ENCODE measurements around the gene EHMT1.
A peak's percentile ranks its signal among the peaks of the same experiment; 100 is the strongest.

Gene EHMT1

DNA sequence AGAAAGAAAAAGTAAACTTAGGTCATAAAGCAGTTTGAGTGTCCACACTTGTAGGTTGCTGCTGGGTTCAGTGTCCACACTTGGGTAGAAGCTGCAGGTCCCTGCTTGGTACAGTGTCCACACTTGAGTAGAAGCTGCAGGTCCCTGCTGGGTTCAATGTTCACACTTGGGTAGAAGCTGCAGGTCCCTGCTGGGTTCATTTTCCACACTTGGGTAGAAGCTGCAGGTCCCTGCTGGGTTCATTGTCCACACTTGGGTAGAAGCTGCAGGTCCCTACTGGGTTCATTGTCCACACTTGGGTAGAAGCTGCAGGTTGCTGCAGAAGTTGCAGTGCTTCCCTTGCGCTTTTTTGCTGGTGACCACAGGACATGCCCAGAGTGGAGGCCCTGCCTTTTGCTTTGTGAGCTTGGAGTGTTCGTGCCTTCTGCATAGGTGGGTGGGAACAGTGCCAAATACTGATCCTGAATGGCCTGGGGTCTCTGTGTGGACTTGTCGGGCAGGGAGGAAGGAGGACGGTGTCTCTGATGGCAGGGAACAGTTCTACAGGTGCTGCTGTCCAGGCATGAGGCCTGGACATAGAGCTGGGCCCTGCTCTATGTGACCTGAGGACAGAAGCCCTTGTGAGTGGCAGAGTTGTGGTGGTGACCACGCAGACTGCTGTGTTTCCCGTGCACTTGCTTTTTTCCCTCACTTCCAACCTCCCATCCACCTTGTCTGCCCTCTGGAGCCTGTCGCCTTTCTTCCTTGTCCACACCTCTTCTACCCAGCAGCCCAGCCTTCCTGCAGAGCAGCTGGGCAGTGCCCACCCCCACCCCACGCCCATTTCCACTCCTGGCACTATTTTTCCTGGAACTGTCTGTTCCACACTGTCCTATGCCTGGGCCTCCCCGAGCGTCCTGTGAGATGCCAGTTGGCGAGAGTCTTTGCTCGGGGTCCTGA is 120.8 kb downstream of the EHMT1 start:
- DNase-seq (ENCODE audit: low read depth in 2 of 2), result no peak

DNA sequence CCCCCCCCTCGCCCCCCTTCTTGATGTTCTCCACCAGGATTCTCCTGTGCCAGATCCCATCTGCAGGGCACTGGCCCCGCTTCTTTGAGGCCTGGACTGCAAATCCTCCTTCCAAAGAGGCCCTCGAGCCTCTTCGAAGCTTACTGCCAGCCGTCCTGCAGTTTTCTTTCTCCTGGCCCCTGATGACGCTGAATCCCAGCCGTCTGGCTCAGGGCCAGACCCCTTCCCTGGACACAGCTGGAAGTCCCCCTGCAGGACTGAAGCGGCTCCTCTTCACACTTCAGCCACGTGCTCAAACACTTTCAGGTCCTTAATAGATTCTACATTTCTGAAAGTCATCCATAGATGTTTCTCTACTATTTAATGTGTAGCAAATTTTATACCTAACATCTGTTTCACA is 121.5 kb downstream of the EHMT1 start:
- DNase-seq (ENCODE audit: low read depth in 2 of 2), result no peak

DNA sequence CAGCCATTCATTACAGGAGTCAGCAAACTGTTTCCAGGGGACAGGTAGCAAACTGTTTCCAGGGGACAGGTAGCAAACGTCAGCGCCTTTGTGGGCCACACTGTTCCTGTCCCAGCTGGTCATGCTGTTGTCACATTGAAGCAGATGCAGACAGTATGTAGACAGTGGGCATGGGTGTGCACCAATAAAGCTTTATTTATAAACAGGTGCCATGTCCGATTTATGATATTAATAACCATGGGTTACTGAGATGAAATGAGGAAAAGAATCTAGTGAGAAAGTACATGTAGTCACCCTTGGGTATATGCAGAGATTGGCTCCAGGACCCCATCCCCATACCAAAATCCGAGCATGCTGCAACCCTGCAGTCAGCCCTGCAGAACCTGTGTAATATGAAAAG is 122.5 kb downstream of the EHMT1 start:
- DNase-seq (ENCODE audit: low read depth in 2 of 2), result no peak

DNA sequence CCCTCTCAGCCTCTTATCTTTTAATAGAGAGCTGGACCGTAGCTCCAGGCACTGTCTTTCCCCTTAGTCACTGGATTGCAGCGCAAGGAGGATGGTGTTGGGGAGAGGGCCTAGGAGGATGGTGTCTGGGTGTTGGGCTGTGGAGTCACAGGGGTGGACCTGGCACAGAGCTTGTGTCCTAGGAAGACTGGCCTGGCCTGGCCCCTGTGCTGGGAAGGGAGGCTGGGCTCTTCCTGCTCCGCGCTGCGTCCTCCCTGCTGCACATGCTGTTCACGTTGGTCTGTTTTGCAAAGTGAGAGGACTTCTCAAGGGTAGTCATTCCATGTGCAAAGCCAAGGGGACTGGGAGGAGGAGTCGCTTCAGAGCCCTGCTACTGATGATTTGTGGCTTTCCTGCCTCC is 123.9 kb downstream of the EHMT1 start:
- DNase-seq (ENCODE audit: low read depth in 2 of 2), result no peak

DNA sequence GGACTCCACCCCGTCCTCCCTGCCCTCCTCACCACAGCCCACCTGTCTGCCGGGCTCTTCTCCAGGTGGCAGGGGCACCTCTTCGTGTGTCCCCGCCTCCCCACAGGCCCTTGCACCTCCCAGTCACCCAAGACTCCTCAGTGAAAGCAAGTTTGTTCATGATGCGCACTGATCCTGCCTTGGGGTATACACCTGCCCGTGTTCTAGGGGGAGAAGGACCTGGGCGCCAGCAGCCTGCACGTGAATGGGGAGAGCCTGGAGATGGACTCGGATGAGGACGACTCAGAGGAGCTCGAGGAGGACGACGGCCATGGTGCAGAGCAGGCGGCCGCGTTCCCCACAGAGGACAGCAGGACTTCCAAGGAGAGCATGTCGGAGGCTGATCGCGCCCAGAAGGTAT is 124.9 kb downstream of the EHMT1 start:
- DNase-seq (ENCODE audit: low read depth in 2 of 2), result no peak

DNA sequence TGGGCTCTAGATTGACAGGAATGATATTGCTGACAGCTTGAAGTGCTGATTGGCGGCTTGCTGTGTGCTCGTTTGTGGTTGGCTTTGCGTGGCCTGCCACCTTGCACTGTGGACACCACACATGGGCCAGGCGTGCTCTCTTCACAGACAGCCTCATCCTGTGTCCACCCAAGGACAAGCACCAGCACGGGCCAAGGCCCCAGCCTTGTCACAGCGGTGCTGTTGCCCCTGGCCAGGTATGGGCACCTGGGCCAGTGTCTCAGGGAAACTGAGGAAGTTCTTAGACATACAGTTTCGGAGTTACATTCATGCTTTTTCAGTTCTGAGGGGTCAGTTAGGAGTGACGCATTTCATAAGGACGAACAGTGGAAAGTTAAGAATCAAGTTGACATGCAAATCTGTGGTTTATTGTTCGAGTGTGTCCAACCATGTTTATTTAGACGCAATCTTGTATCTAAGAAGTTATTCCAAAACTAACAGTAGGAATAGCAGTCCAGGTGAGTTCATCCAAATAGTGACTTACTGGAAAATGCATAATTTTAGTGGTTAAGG is 125.9 kb downstream of the EHMT1 start:
- DNase-seq (ENCODE audit: low read depth in 2 of 2), result no peak

DNA sequence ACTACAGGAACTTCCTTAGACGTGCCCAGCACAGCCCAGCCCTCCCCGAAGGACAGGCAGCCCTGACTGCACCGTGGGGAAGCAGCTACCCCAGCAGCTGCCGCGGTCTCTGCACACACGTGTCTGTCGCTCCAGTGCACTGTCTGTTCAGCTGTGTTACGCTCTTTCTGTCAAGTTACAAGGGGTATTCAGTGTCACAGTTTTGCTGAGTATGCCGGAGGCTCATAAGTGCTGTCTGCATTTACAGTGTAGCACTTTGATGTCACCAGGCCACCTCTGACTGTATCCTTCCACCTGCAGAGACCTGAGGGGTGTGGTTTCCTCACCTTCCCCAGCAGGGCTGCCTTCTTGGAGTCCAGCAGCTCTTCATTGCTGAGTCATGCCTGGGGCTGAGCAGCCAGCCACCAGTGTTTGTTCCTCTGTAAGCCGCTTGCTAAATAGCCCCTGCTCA is 126.8 kb downstream of the EHMT1 start:
- no peak for DNase-seq (ENCODE audit: low read depth in 2 of 2)

DNA sequence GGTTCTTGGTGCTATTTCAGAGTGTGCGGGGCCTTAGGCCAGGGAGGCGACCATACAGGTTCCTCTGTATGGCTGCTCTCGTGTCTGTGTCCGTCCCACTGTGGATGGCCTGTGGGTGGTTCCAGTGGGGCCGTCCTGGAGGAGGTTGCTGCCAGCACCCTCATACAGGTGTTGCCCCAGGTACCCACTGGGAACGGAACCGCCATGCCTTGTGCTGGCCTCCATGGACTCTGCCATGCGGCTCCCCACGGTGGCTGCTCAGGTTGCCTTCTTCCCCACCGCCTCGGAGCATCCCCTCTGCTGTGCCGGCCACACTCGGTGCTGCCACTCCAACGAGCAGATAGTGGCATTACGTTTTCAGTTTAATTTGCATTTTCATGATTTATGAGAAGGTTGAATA is 129.5 kb downstream of the EHMT1 start:
- no peak for DNase-seq (ENCODE audit: low read depth in 2 of 2)

DNA sequence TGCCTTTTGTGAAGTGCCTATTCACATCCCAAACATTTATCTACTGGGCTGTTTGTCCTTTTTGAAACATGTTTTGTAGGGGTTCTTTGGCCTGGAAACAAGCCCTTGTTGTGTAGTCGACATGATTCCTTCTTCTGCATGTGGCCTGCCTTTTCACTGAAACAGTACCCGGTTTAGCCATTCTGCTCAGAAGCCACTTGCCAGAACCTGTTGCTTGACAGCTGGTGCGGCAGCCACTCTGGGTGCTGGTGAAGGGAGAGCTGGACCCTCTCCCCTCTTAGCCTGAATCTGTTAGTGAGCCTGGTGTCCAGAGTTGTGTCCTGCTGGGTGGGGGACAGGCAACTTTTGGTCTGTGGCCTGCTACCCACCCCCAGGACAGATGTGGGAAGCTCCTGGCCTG is 129.9 kb downstream of the EHMT1 start:
- DNase-seq (ENCODE audit: low read depth in 2 of 2), result no peak

DNA sequence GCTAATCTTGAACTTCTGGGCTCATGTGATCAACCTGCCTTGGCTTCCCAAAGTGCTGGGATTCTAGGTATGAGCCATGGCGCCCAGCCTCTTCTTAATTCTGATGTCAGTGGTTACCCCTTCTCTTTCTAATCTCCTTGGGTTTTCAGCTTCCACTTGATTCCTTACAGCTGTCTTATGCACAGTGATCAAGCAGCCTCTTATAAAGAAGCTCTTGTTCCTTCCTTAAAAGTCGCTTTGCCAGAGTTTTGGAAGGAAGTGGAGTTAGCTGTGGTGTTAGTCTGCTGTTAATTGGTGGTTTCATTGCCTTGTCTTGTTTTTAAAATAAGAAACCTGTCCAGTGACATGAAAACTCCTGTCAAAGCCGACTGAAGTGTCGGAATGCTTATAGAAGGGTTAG is 130.7 kb downstream of the EHMT1 start:
- no peak for DNase-seq (ENCODE audit: low read depth in 2 of 2)

DNA sequence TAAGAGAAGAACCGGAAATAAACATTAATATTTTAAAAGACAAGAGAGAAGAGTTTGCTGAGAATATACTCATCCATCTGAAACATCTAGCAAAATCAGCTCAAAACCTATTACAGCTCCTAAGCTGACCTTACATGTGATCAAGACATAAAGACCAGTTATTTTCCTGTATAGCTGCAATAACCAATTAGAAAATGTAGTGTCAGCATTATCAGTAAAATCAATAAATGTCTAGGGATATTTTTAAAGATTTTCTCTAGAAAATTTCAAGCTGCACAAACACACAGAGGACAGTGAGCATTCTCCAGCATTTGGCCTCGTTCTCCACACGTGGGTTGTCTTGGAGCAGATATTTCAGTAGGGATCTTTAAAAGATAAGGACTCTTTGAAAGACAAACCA is 131.2 kb downstream of the EHMT1 start:
- no peak for DNase-seq (ENCODE audit: low read depth in 2 of 2)

DNA sequence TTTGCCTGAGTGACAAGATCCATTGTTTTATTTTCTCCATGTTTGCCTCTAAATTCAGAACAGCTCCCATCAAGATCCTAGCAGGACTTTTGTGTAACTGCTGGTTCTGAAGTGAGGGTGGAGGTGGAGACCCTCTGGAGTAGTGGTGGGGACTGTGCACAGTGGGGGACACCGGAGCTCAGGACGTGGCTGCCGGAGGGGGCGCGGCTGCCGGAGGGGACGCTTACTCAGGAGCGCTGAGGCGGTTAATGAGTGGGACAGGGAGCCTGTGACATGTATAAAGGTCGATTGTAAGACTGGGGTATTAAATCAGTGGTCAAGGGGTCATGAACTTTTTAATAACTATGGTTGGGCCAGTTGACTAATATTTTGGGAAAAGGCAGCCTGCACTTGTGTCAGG is 131.8 kb downstream of the EHMT1 start:
- DNase-seq (ENCODE audit: low read depth in 2 of 2), result no peak

DNA sequence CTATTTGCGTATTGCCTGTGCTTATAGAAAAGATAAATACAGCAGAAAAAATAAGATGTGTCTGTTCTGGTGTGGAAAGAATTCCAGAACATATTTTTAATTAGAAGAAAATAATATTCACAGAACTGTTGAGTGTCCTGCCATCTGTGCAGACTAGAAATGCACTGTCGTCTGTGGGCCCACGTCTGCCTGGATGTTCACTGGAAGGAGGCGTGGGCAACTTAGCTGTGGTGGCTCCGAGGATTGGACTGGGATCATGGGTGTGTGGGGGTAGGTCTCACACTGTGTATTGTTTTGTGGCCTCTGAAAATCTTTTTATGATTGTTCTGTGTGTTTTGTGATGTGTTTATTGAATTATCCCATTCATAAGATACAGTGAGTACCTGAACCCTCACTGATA is 132.8 kb downstream of the EHMT1 start:
- DNase-seq (ENCODE audit: low read depth in 2 of 2), result no peak

DNA sequence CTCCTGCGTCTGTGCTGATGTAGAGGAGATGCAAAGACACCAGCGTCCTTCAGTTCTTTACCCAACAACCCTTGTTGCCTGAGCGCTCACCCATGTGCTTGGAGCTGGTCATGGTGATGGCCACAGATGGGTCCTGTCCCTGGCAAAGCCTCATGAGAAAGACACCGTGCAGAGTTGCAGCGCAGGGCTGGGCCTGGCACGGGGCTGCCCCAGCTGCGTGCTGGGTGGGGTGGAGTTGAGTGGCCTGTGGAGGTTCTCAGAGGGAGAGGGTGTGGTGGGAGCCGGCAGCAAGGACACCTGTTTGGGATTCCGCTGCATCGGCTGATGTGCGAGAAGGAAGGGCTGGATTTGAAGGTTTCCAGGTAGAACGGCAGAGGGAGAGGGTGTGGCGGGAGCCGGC is 133.6 kb downstream of the EHMT1 start:
- no peak for DNase-seq (ENCODE audit: low read depth in 2 of 2)

DNA sequence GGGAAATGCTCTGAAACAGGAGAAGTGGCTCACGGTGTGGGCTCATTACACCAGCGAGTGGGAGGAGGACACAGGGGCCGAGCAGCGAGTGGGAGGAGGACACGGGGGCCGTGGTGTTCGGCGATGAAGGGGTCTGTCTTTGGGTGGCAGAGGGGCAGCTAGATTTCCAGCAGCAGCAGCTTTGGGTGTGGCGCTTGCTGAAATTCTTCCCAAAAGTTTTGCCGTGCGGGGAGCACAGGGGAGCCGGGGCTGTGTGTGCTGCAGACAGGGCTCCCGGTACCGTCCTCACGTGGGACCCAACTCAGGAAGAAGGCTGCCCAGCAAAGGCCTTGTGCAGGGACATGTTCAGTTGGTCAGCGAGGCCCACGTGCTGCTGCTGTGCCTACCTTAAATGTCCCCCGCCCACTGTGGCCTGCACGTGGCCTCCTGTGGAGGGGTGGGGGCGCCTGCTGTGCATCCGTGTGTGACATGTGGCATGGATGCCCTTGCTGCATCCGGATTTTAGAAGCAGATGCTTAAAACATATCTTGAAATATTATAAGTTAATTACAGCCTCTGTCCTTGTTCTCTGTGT is 134.5 kb downstream of the EHMT1 start:
- DNase-seq (ENCODE audit: low read depth in 2 of 2), result no peak

DNA sequence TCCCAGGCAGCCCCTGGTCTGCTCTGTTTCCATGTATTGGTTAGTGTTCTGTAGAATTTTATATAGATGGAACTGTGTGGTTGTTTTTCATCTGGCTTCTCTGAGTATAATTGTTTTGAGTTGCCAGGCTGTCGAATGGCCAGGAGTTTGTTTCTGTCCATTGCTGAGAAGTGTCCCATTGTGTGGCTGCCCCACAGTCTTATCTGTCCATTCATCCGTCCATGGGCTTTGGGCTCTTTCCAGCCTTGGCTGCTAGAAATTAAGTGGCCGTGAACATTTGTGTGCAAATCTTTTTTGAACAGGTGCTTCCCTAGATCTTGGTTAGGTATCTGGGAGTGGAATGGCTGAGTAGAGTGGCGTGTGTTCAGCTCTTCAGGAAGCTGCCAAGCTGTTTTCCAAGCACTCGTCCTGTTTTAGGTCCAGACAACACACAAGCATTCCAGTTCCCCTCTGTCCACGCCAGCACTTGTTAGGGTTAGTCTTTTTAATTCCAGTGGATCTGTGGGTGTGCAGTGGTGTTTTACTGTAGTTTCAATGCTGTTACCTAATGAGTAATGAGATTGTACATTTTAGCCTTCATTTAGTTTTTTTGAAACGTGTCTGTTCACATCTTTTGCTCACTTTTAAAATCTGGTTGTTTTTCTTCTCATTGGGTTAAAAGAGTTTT is 136.6 kb downstream of the EHMT1 start:
- DNase-seq (ENCODE audit: low read depth in 2 of 2), result no peak

DNA sequence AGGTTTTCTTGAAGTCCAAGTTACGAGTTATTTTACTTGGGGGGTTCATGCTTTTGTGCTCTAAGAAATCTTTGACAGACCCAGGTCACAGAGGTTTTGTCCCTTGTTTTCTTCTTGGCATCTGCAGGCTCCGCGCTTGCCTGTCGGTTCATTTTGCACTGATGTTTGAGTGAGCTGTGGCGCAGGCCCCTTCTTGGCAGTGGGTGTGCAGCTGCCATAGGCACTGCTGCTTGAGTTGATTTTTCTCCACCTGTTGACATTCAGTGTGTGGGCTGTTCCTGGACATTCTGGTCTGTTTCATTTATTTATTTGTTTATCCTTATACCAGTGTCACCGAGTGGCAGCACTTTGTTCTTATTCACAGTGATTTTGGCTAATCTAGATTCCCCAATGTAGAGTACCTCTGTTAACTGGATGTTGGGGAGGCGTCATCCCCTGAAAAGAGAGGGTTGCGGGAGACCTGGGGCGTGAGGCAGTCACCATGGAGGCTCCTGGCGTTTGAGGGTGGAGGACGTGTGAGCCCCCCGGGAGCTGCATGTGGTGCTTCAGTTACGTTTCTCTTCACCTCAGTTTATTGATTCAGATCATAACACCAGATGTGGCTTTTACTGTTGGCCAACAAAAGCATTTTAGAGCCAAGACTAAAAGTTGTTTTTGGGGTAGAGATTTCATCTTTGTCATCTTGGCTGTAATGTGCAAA is 137.4 kb downstream of the EHMT1 start:
- no peak for DNase-seq (ENCODE audit: low read depth in 2 of 2)

DNA sequence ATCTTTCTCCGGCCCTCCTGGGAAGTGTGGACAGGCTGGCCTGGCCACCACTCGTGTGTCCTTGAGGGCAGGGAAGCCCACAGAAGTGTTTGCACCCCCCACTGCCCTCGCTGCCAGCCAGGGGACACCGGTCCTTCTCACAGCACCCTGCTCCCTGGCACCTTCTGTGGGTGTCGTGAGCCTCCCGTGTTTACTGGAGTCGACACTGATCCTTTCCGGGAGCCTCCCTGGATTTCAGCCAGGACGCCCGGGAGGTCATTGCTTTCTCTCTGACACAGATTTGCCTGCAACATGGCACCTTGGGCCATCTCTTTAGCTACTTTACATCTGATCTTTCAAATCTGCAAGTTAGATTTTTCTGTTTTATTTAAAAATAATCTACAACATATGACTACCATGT is 138.3 kb downstream of the EHMT1 start:
- DNase-seq (ENCODE audit: low read depth in 2 of 2), result no peak

DNA sequence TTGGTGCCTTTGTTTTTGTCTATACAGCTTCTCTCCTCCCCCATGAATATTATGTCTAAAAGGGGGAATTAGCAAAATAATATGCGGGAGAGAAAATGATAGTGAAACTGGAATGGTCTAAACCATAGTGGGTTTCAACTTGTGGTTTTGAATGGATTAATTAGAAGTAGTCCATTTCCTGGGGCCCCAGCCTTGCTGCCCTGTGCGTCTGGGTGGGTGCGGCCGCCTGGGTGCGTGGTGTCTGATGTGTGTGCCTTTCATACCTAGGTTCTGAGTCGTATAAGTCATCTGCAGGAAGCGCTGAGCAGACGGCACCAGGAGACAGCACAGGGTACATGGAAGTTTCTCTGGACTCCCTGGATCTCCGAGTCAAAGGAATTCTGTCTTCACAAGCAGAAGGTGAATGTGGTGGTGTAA is 138.8 kb downstream of the EHMT1 start:
- DNase-seq (ENCODE audit: low read depth in 2 of 2), result peak in 1 of 2 donors; percentile 15

DNA sequence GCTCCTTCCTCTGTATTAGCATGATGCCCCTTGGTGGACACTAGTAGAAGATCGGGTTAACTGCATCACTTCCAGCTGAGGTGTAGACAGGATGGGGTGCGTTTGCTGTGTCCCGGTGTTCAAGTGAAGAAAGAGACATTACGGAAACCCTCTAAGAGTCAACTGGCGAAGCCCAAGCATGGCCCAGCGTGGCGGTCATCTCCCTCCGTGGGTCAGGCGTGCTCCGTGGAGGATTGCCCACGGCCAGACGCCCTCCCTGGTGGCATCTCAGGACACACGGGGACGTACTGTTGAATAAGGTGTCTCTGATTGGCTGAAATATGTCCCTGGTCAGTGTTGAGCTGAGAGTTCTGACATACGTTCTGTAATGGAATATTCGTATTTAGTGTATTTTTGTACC is 139.3 kb downstream of the EHMT1 start:
- DNase-seq (ENCODE audit: low read depth in 2 of 2), result no peak

DNA sequence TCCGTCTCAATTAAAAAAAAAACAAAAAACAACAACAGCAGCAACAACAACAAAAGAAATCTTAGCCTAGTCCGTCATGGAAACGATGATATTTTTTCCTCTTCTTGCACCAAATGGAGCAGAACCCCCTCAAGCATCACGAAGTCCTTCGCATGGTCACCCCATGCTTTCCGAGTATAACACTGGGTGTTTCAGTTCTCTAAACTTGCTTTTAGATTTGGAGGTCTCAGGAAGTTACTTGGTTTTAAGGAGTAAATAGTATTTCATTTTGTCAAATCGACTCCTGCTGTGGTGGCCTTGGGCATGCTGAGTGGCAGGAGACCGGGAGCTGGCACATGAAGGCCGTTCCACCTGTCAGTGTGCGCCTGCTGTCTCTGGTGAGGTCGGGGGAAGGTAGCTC is 140.3 kb downstream of the EHMT1 start:
- no peak for DNase-seq (ENCODE audit: low read depth in 2 of 2)

Data from stimulated activated CD4-positive, alpha-beta T cell treated with anti-CD3 and anti-CD28 coated beads, Interleukin-1b, Interleukin-23, amount 100 ng/mL, for 4 hours (primary cell).